ENCODE data around the gene NAA25.

NAA25 gene

DNA sequence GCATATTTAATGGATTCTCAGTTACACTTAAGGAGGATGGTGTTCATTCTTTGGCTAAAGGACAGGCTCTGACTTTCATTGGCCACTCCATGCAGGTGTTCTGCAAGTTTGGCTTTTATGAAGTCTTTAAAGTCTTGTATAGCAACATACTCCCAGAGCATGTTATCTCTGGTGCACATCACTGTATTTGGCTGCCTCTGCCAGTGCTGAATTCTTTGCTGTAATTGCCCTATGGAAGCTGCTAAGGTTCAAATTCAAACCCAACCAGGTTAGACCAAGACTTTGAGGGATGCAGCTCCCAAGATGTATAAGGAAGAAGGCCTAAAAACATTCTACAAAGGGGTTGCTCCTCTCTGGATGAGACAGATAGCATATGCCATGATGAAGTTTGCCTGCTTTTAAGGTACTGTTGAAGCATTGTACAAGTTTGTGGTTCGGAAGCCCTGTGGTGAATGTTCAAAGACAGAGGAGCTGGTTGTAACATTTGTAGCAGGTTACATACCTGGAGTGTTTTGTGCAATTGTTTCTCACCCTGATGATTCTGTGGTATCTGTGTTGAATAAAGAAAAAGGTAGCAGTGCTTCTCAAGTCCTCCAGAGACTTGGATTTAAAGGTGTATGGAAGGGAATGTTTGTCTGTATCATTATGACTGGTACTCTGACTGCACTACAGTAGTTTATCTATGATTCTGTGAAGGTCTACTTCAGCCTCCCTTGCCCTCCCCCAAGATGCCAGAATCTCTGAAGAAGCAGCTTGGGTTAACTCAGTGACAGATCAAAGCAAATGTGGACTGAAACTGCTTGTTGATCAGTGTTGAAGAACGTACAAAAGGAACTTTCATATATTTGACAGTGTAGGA is 115.1 kb downstream of the NAA25 start:
- Mint-ChIP-seq H3K9me3 (no peaks in the 10 kb centered on the region), H3K27ac (peak overlapping the region; percentile 76), H3K4me1 (peaks cover 66% of the 10 kb centered on the region), H3K4me3 (peak overlapping the region; percentile 77), H3K36me3 (no peaks in the 10 kb centered on the region)
- DNase-seq (ENCODE audit: low spot score in 2 of 2) (no peak), ATAC-seq (peak; percentile 68)

- peak; percentile 67 for ATAC-seq
- Mint-ChIP-seq H3K4me1 (peaks cover 60% of the 10 kb centered on the region), H3K4me3 (peak overlapping the region; percentile 49)
Measured at GRCh38 chr12:111992464-111992863, 116.1 kb downstream of the NAA25 start.

GRCh38 chr12:111991946-111992345 is 116.6 kb downstream of the NAA25 start:
- Mint-ChIP-seq H3K9me3 (no peaks in the 10 kb centered on the region), H3K4me1 (peaks cover 57% of the 10 kb centered on the region), H3K4me3 (peak overlapping the region; percentile 49), H3K36me3 (no peaks in the 10 kb centered on the region), H3K27ac (no peak overlapping the region)
- ATAC-seq, result peak; percentile 63
- DNase-seq (ENCODE audit: low spot score in 2 of 2), result no peak

More at GRCh38 chr12:111992464-111992863, 116.1 kb downstream of the NAA25 start:
- Mint-ChIP-seq H3K9me3 (no peaks in the 10 kb centered on the region), H3K27ac (no peak overlapping the region), H3K36me3 (no peaks in the 10 kb centered on the region)
- DNase-seq (ENCODE audit: low spot score in 2 of 2), result no peak

- peak; percentile 47 for ATAC-seq
- H3K27ac Mint-ChIP-seq, result no peak overlapping the region
Measured at GRCh38 chr12:111991535-111991934, 117.0 kb downstream of the NAA25 start.

GRCh38 chr12:111984820-111985219 is 123.8 kb downstream of the NAA25 start:
- H3K36me3 Mint-ChIP-seq, result no peaks in the 10 kb centered on the region
- no peak overlapping the region for H3K4me3 Mint-ChIP-seq
- ATAC-seq (no peak), DNase-seq (ENCODE audit: low spot score in 2 of 2) (no peak)
- no peaks in the 10 kb centered on the region for H3K9me3 Mint-ChIP-seq
- peaks cover 7% of the 10 kb centered on the region for H3K4me1 Mint-ChIP-seq
- no peak overlapping the region for H3K27ac Mint-ChIP-seq

More at GRCh38 chr12:111991535-111991934, 117.0 kb downstream of the NAA25 start:
- Mint-ChIP-seq H3K4me1 (peaks cover 53% of the 10 kb centered on the region), H3K36me3 (no peaks in the 10 kb centered on the region), H3K4me3 (peak overlapping the region; percentile 49), H3K9me3 (no peaks in the 10 kb centered on the region)
- no peak for DNase-seq (ENCODE audit: low spot score in 2 of 2)

GRCh38 chr12:111981987-111982386 is 126.6 kb downstream of the NAA25 start:
- H3K36me3 Mint-ChIP-seq, result no peaks in the 10 kb centered on the region
- ATAC-seq (no peak), DNase-seq (ENCODE audit: low spot score in 2 of 2) (no peak)
- H3K4me1 Mint-ChIP-seq, result peaks cover 2% of the 10 kb centered on the region
- H3K4me3 Mint-ChIP-seq, result no peak overlapping the region
- no peaks in the 10 kb centered on the region for H3K9me3 Mint-ChIP-seq
- H3K27ac Mint-ChIP-seq, result no peak overlapping the region

DNA sequence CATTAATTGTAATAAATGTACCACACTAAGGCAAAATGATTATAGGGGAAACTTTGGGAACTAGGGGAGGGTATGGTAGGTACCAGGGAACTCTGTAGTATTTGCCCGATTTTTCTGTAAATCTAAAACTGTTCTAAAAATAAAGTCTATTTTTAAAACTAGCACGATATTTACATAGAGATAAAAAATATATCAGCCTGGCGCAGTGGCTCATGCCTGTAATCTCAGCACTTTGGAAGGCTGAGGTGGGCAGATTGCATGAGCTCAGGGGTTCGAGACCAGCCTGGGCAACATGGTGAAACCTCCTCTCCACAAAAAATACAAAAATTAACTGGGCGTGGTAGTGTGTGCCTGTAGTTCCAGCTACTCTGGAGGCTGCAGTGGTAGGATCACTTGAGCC is 128.0 kb downstream of the NAA25 start:
- Mint-ChIP-seq H3K4me1 (peaks cover 8% of the 10 kb centered on the region), H3K4me3 (no peak overlapping the region), H3K9me3 (no peaks in the 10 kb centered on the region), H3K27ac (no peak overlapping the region), H3K36me3 (no peaks in the 10 kb centered on the region)
- DNase-seq (ENCODE audit: low spot score in 2 of 2), result no peak
- no peak for ATAC-seq

GRCh38 chr12:111978545-111978944 is 130.0 kb downstream of the NAA25 start:
- no peak overlapping the region for H3K27ac Mint-ChIP-seq

DNA sequence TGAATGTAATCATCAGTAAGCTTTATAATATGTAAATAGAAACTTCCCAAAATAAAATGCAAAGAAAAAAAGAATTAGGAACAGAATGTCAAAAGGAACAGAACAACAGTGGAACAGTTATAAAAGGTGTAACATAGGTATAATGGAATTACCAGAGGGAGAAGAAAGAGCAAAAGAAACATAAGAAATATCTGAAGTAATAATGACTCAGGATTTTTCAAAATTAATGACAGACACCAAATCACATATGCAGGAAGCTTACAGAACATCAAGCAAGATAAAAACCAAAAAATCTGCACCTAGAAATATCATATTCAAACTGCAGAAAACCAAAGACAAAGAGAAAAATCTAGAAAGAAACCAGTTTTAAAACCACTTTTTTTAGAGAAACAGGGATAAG is 131.7 kb downstream of the NAA25 start:
- H3K4me1 Mint-ChIP-seq, result peaks cover 14% of the 10 kb centered on the region
- H3K27ac Mint-ChIP-seq, result peak overlapping the region; percentile 54
- no peak for ATAC-seq

More at GRCh38 chr12:111978545-111978944, 130.0 kb downstream of the NAA25 start:
- no peak for ATAC-seq
- no peaks in the 10 kb centered on the region for H3K36me3 Mint-ChIP-seq
- peaks cover 14% of the 10 kb centered on the region for H3K4me1 Mint-ChIP-seq
- no peaks in the 10 kb centered on the region for H3K9me3 Mint-ChIP-seq
- no peak overlapping the region for H3K4me3 Mint-ChIP-seq
- DNase-seq (ENCODE audit: low spot score in 2 of 2), result no peak

More for the DNA sequence above, 131.7 kb downstream of the NAA25 start:
- Mint-ChIP-seq H3K36me3 (no peaks in the 10 kb centered on the region), H3K9me3 (no peaks in the 10 kb centered on the region), H3K4me3 (no peak overlapping the region)
- DNase-seq (ENCODE audit: low spot score in 2 of 2), result no peak

Data from stimulated activated effector memory CD8-positive, alpha-beta T cell treated with anti-CD3 and anti-CD28 coated beads, Interleukin-12 subunit alpha, Interleukin-12 subunit beta, amount 100 ng/mL, for 72 hours (primary cell).